Measurements from ENCODE around the gene RPS27A.

The RPS27A gene

DNA sequence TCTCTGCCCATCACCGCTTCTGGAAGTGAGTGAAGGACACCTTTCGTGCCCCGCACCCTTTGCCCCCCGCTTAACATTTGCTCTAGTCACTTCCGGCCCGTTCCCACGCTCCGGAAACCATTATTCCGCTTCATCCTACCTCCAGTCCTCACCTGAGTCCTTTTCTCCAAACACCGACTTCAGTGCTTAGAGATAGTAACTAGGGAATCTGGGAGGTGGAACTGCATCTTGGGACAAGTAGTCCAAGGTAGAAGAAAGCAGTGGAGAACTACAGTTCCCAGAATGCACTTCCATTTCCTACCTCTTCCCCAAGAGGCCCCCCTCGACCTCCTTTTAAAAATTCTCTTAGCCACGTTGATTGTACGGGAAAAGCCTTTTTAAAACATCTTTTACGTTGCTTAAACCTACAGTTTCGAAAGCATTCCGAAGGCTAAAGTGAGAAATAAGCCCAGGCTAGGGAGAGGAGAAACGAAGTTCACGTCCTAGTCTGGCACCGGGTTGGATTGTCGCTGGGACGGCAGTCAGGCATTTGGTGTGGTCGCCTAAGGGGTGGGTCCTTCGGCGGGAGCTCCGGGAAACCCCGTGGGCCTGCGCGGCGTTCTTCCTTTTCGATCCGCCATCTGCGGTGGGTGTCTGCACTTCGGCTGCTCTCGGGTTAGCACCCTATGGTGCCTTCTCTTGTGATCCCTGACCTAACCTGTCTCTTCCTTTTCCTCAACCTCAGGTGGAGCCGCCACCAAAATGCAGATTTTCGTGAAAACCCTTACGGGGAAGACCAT lies at the start of gene RPS27A, which contains the start of gene CLHC1:
Gene RPS27A, plus strand, starts transcription at position 605 of the 779 bp plus-strand sequence. Its CDS starts 137 bp downstream, at position 742.
Gene CLHC1, minus strand, starts transcription at position 210 of the 779 bp plus-strand sequence. CDS start 9,882 bp downstream, outside the sequence.
- TF ChIP-seq, protein P1, sequence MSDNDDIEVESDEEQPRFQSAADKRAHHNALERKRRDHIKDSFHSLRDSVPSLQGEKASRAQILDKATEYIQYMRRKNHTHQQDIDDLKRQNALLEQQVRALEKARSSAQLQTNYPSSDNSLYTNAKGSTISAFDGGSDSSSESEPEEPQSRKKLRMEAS (IDR thresholded peaks at IDR 0.05): peak; percentile 55
- TF ChIP-seq, protein P2, sequence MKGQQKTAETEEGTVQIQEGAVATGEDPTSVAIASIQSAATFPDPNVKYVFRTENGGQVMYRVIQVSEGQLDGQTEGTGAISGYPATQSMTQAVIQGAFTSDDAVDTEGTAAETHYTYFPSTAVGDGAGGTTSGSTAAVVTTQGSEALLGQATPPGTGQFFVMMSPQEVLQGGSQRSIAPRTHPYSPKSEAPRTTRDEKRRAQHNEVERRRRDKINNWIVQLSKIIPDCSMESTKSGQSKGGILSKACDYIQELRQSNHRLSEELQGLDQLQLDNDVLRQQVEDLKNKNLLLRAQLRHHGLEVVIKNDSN (IDR thresholded peaks at IDR 0.05): peak; percentile 16
- TF ChIP-seq EP300 (IDR thresholded peaks at IDR 0.05; ENCODE audit: borderline replicate concordance): no peak; the same call in 1 of the 2 replicates
- no peak for TF ChIP-seq FOXM1 (IDR thresholded peaks at IDR 0.05; ENCODE audit: borderline replicate concordance, low read depth)
- no peak for TF ChIP-seq NFIC (IDR thresholded peaks at IDR 0.05)
- TF ChIP-seq TCF12 (IDR thresholded peaks at IDR 0.05; ENCODE audit: low read depth): 0 out of 2 replicates have a peak, but pooled peaks have one; percentile 13
- peak; percentile 81 for TF ChIP-seq TAF1 (IDR thresholded peaks at IDR 0.05; ENCODE audit: low read depth)
- TF ChIP-seq ZBTB7A (IDR thresholded peaks at IDR 0.05; ENCODE audit: low read depth): 0 out of 2 replicates have a peak, but pooled peaks have one; percentile 23
- no peak for TF ChIP-seq CEBPB (IDR thresholded peaks at IDR 0.05)
- no peak for TF ChIP-seq RAD21 (IDR thresholded peaks at IDR 0.05; ENCODE audit: low read depth)
- TF ChIP-seq, protein P3, sequence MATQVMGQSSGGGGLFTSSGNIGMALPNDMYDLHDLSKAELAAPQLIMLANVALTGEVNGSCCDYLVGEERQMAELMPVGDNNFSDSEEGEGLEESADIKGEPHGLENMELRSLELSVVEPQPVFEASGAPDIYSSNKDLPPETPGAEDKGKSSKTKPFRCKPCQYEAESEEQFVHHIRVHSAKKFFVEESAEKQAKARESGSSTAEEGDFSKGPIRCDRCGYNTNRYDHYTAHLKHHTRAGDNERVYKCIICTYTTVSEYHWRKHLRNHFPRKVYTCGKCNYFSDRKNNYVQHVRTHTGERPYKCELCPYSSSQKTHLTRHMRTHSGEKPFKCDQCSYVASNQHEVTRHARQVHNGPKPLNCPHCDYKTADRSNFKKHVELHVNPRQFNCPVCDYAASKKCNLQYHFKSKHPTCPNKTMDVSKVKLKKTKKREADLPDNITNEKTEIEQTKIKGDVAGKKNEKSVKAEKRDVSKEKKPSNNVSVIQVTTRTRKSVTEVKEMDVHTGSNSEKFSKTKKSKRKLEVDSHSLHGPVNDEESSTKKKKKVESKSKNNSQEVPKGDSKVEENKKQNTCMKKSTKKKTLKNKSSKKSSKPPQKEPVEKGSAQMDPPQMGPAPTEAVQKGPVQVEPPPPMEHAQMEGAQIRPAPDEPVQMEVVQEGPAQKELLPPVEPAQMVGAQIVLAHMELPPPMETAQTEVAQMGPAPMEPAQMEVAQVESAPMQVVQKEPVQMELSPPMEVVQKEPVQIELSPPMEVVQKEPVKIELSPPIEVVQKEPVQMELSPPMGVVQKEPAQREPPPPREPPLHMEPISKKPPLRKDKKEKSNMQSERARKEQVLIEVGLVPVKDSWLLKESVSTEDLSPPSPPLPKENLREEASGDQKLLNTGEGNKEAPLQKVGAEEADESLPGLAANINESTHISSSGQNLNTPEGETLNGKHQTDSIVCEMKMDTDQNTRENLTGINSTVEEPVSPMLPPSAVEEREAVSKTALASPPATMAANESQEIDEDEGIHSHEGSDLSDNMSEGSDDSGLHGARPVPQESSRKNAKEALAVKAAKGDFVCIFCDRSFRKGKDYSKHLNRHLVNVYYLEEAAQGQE (IDR thresholded peaks at IDR 0.05; ENCODE audit: low read depth): 0 out of 2 replicates have a peak, but pooled peaks have one; percentile 14
- TF ChIP-seq TEAD4 (IDR thresholded peaks at IDR 0.05): peak; percentile 14; the same call in 1 of the 2 replicates
- TF ChIP-seq YY1 (IDR thresholded peaks at IDR 0.05; ENCODE audit: low read depth): peak; percentile 83
- TF ChIP-seq CREB1 (IDR thresholded peaks at IDR 0.05; ENCODE audit: low read depth): no peak
- TF ChIP-seq EGR1 (IDR thresholded peaks at IDR 0.05): 0 out of 2 replicates have a peak, but pooled peaks have one; percentile 36

- TF ChIP-seq TCF12 (IDR thresholded peaks at IDR 0.05; ENCODE audit: low read depth) (no peak), YY1 (IDR thresholded peaks at IDR 0.05; ENCODE audit: low read depth) (no peak), EGR1 (IDR thresholded peaks at IDR 0.05) (no peak), CEBPB (IDR thresholded peaks at IDR 0.05) (no peak), NFIC (IDR thresholded peaks at IDR 0.05) (no peak), CREB1 (IDR thresholded peaks at IDR 0.05; ENCODE audit: low read depth) (no peak), TAF1 (IDR thresholded peaks at IDR 0.05; ENCODE audit: low read depth) (no peak), TEAD4 (IDR thresholded peaks at IDR 0.05) (no peak), ZBTB7A (IDR thresholded peaks at IDR 0.05; ENCODE audit: low read depth) (no peak), RAD21 (IDR thresholded peaks at IDR 0.05; ENCODE audit: low read depth) (no peak)
- TF ChIP-seq, protein P2 (IDR thresholded peaks at IDR 0.05): no peak
- TF ChIP-seq, protein P1 (IDR thresholded peaks at IDR 0.05): no peak
- TF ChIP-seq, protein P3 (IDR thresholded peaks at IDR 0.05; ENCODE audit: low read depth): no peak
Observed at GRCh38 chr2:55196526-55196925, 36.0 kb upstream of the RPS27A start.

DNA sequence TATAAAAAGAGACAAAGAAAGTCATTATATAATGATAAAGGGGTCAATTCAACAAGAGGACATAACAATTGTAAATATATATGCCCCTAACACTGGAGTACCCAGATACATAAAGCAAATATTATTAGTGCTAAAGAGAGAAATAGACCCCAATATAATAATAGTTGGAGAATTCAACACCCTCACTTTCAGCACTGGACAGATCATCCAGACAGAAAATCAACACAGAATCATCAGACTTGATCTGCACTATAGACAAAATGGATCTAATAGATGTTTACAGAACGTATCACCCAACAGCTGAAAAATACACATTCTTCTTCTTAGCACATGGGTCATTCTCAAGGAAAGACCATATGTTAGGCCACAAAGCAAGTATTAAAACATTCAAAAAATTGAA lies 32.1 kb upstream of the RPS27A start:
- TF ChIP-seq, protein P3 (IDR thresholded peaks at IDR 0.05; ENCODE audit: low read depth): peak; percentile 70
- TF ChIP-seq TAF1 (IDR thresholded peaks at IDR 0.05; ENCODE audit: low read depth): no peak
- TF ChIP-seq YY1 (IDR thresholded peaks at IDR 0.05; ENCODE audit: low read depth): no peak
- no peak for TF ChIP-seq ZBTB7A (IDR thresholded peaks at IDR 0.05; ENCODE audit: low read depth)
- TF ChIP-seq RAD21 (IDR thresholded peaks at IDR 0.05; ENCODE audit: low read depth): no peak
- TF ChIP-seq, protein P2 (IDR thresholded peaks at IDR 0.05): no peak
- no peak for TF ChIP-seq EP300 (IDR thresholded peaks at IDR 0.05; ENCODE audit: borderline replicate concordance)

Measured in Ishikawa (cell line).